ENCODE measurements around the gene RANBP9. TPM values are rescaled to one million over a fixed set of nuclear protein-coding genes. Genes with fewer than 3 reads are reported as not detected.

RANBP9 gene
- total RNA-seq, 1 donor from 2014 or later: 56.2 TPM

- H3K27ac Mint-ChIP-seq: no peak overlapping the region
- intact Hi-C loops (cut with micrococcal nuclease): no loop called here
- no peak for DNase-seq
- H3K36me3 Mint-ChIP-seq (ENCODE audit: low read depth): peaks cover 26% of the 10 kb centered on the region
- H3K27me3 Mint-ChIP-seq: no peaks in the 10 kb centered on the region
- peaks cover 11% of the 10 kb centered on the region for H3K4me1 Mint-ChIP-seq
- no peak overlapping the region for H3K4me3 Mint-ChIP-seq
- no peaks in the 10 kb centered on the region for H3K9me3 Mint-ChIP-seq
Measured at GRCh38 chr6:13605634-13606033, 106.0 kb downstream of the RANBP9 start.

GRCh38 chr6:13604546-13605416 lies 106.9 kb downstream of the RANBP9 start:
- intact Hi-C loops (cut with micrococcal nuclease): no loop called here
- Mint-ChIP-seq H3K4me1 (peaks cover 11% of the 10 kb centered on the region), H3K4me3 (no peak overlapping the region), H3K36me3 (ENCODE audit: low read depth) (peaks cover 30% of the 10 kb centered on the region), H3K27ac (no peak overlapping the region), H3K27me3 (no peaks in the 10 kb centered on the region), H3K9me3 (no peaks in the 10 kb centered on the region)
- no peak for DNase-seq

GRCh38 chr6:13604135-13604534 lies 107.5 kb downstream of the RANBP9 start:
- intact Hi-C loops (cut with micrococcal nuclease): no loop called here
- Mint-ChIP-seq H3K4me3 (no peak overlapping the region), H3K4me1 (peaks cover 11% of the 10 kb centered on the region), H3K27ac (no peak overlapping the region), H3K27me3 (no peaks in the 10 kb centered on the region), H3K9me3 (no peaks in the 10 kb centered on the region), H3K36me3 (ENCODE audit: low read depth) (peaks cover 32% of the 10 kb centered on the region)
- DNase-seq: no peak

- intact Hi-C loops (cut with micrococcal nuclease): no loop called here
- DNase-seq: no peak
- H3K27ac Mint-ChIP-seq: no peak overlapping the region
- no peak overlapping the region for H3K4me3 Mint-ChIP-seq
- H3K9me3 Mint-ChIP-seq: no peaks in the 10 kb centered on the region
- H3K36me3 Mint-ChIP-seq (ENCODE audit: low read depth): peaks cover 44% of the 10 kb centered on the region
- no peaks in the 10 kb centered on the region for H3K27me3 Mint-ChIP-seq
- peaks cover 6% of the 10 kb centered on the region for H3K4me1 Mint-ChIP-seq
Measured at GRCh38 chr6:13600036-13600435, 111.6 kb downstream of the RANBP9 start.

GRCh38 chr6:13597073-13597472 lies 114.6 kb downstream of the RANBP9 start:
- intact Hi-C loops (cut with micrococcal nuclease): no loop called here
- Mint-ChIP-seq H3K9me3 (no peaks in the 10 kb centered on the region), H3K27me3 (no peaks in the 10 kb centered on the region), H3K4me1 (peaks cover 2% of the 10 kb centered on the region), H3K27ac (no peak overlapping the region), H3K36me3 (ENCODE audit: low read depth) (peaks cover 38% of the 10 kb centered on the region), H3K4me3 (no peak overlapping the region)
- no peak for DNase-seq

GRCh38 chr6:13593720-13594119 lies 117.9 kb downstream of the RANBP9 start:
- DNase-seq: no peak
- Mint-ChIP-seq H3K9me3 (no peaks in the 10 kb centered on the region), H3K27ac (no peak overlapping the region), H3K4me3 (no peak overlapping the region), H3K4me1 (peaks cover 2% of the 10 kb centered on the region), H3K27me3 (no peaks in the 10 kb centered on the region), H3K36me3 (ENCODE audit: low read depth) (peaks cover 22% of the 10 kb centered on the region)
- intact Hi-C loops (cut with micrococcal nuclease): no loop called here

GRCh38 chr6:13593103-13593502 lies 118.5 kb downstream of the RANBP9 start:
- H3K27me3 Mint-ChIP-seq: no peaks in the 10 kb centered on the region
- H3K4me1 Mint-ChIP-seq: peaks cover 2% of the 10 kb centered on the region
- H3K27ac Mint-ChIP-seq: no peak overlapping the region
- peaks cover 20% of the 10 kb centered on the region for H3K36me3 Mint-ChIP-seq (ENCODE audit: low read depth)
- intact Hi-C loops (cut with micrococcal nuclease): no loop called here
- H3K9me3 Mint-ChIP-seq: no peaks in the 10 kb centered on the region
- no peak for DNase-seq
- no peak overlapping the region for H3K4me3 Mint-ChIP-seq

GRCh38 chr6:13591205-13591921 lies 120.3 kb downstream of the RANBP9 start:
- no peak overlapping the region for H3K27ac Mint-ChIP-seq
- H3K36me3 Mint-ChIP-seq (ENCODE audit: low read depth): peaks cover 17% of the 10 kb centered on the region
- no peaks in the 10 kb centered on the region for H3K27me3 Mint-ChIP-seq
- no peak overlapping the region for H3K4me3 Mint-ChIP-seq
- no peak for DNase-seq
- intact Hi-C loops (cut with micrococcal nuclease): no loop called here
- no peaks in the 10 kb centered on the region for H3K9me3 Mint-ChIP-seq
- H3K4me1 Mint-ChIP-seq: peaks cover 2% of the 10 kb centered on the region

- intact Hi-C loops (cut with micrococcal nuclease): no loop called here
- no peaks in the 10 kb centered on the region for H3K27me3 Mint-ChIP-seq
Measured at GRCh38 chr6:13590574-13591153, 121.0 kb downstream of the RANBP9 start.

GRCh38 chr6:13589801-13590200 lies 121.8 kb downstream of the RANBP9 start:
- Mint-ChIP-seq H3K4me1 (peaks cover 2% of the 10 kb centered on the region), H3K4me3 (no peak overlapping the region), H3K36me3 (ENCODE audit: low read depth) (peaks cover 16% of the 10 kb centered on the region), H3K27ac (no peak overlapping the region), H3K27me3 (no peaks in the 10 kb centered on the region), H3K9me3 (no peaks in the 10 kb centered on the region)
- no peak for DNase-seq
- intact Hi-C loops (cut with micrococcal nuclease): no loop called here

More at GRCh38 chr6:13590574-13591153, 121.0 kb downstream of the RANBP9 start:
- DNase-seq: no peak
- no peaks in the 10 kb centered on the region for H3K9me3 Mint-ChIP-seq
- peaks cover 16% of the 10 kb centered on the region for H3K36me3 Mint-ChIP-seq (ENCODE audit: low read depth)
- H3K4me3 Mint-ChIP-seq: no peak overlapping the region
- no peak overlapping the region for H3K27ac Mint-ChIP-seq
- H3K4me1 Mint-ChIP-seq: peaks cover 2% of the 10 kb centered on the region

- H3K36me3 Mint-ChIP-seq (ENCODE audit: low read depth): peaks cover 26% of the 10 kb centered on the region
- H3K27ac Mint-ChIP-seq: no peak overlapping the region
- H3K9me3 Mint-ChIP-seq: no peaks in the 10 kb centered on the region
- intact Hi-C loops (cut with micrococcal nuclease): no loop called here
- DNase-seq: no peak
- H3K4me1 Mint-ChIP-seq: no peaks in the 10 kb centered on the region
- H3K27me3 Mint-ChIP-seq: no peaks in the 10 kb centered on the region
- no peak overlapping the region for H3K4me3 Mint-ChIP-seq
Measured at GRCh38 chr6:13586603-13587542, 124.8 kb downstream of the RANBP9 start.

- H3K27me3 Mint-ChIP-seq: no peaks in the 10 kb centered on the region
- no peaks in the 10 kb centered on the region for H3K9me3 Mint-ChIP-seq
- H3K36me3 Mint-ChIP-seq (ENCODE audit: low read depth): peaks cover 37% of the 10 kb centered on the region
- H3K4me3 Mint-ChIP-seq: no peak overlapping the region
- no peak for DNase-seq
- intact Hi-C loops (cut with micrococcal nuclease): no loop called here
- no peaks in the 10 kb centered on the region for H3K4me1 Mint-ChIP-seq
- H3K27ac Mint-ChIP-seq: no peak overlapping the region
Measured at GRCh38 chr6:13581700-13582229, 129.9 kb downstream of the RANBP9 start.

- no peak overlapping the region for H3K27ac Mint-ChIP-seq
- no peaks in the 10 kb centered on the region for H3K27me3 Mint-ChIP-seq
- peaks cover 28% of the 10 kb centered on the region for H3K36me3 Mint-ChIP-seq (ENCODE audit: low read depth)
- intact Hi-C loops (cut with micrococcal nuclease): no loop called here
- no peak overlapping the region for H3K4me3 Mint-ChIP-seq
- H3K4me1 Mint-ChIP-seq: peaks cover 12% of the 10 kb centered on the region
- no peak for DNase-seq
- no peaks in the 10 kb centered on the region for H3K9me3 Mint-ChIP-seq
Measured at GRCh38 chr6:13579911-13580310, 131.7 kb downstream of the RANBP9 start.
